Sciatic nerve (tissue), 2 donors: ENCODE results near the gene SNX32. TPM values are rescaled to one million over a fixed set of nuclear protein-coding genes. Genes with fewer than 3 reads are reported as not detected.

Experiments used
- ATAC-seq: fragments of 200-7000 bp; cut with Tn5 transposase; one replicate; pipeline ENCODE4 v1.9.1; 2020; ENCODE audit warnings: mild to moderate bottlenecking, moderate library complexity
- DNase-seq: peaks from one replicate; pipeline ENCODE4 v3.0.0-alpha.2; 2020; ENCODE audit warnings: low spot score
- intact Hi-C: fragments of 100-400 bp; cut with DNase I; formaldehyde crosslinking; loops from one replicate; pipeline ENCODE4 v1.14.2; 2022
- total RNA-seq: library from RNA; stranded (reverse); fragmentation: NEBNext Ultra II Directional; extraction: Animal tissue kit (Norgen Biotek cat#: 25700); gene quantifications from one replicate; pipeline ENCODE4 v1.2.1, GENCODE V29; 2021
- donor health status: DM: no; HTN: no; CAD: no.
- donor health status: DM: no; HTN: no; CAD: no.

SNX32 gene
- total RNA-seq, 1 donor from 2014 or later, result 2.6 TPM

- DNase-seq (no peak), ATAC-seq (no peak)
- intact Hi-C loops, result no loop called here
Observed at GRCh38 chr11:65794570-65795510, 38.9 kb upstream of the SNX32 start.

GRCh38 chr11:65796726-65797601, 36.8 kb upstream of the SNX32 start:
- ATAC-seq (no peak), DNase-seq (no peak)
- intact Hi-C loops, result no loop called here

GRCh38 chr11:65797711-65798110, 36.1 kb upstream of the SNX32 start:
- ATAC-seq, result no peak
- intact Hi-C loops, result no loop called here
- DNase-seq, result no peak

- intact Hi-C loops, result no loop called here
- DNase-seq, result no peak
- ATAC-seq, result no peak
Observed at GRCh38 chr11:65798882-65799281, 34.9 kb upstream of the SNX32 start.

- intact Hi-C loops, result no loop called here
- ATAC-seq, result no peak
- no peak for DNase-seq
Observed at GRCh38 chr11:65801153-65801987, 32.4 kb upstream of the SNX32 start.

GRCh38 chr11:65802841-65803240, 30.9 kb upstream of the SNX32 start:
- ATAC-seq (no peak), DNase-seq (no peak)
- intact Hi-C loops, result no loop called here

GRCh38 chr11:65803797-65804492, 29.8 kb upstream of the SNX32 start:
- intact Hi-C loops, result no loop called here
- ATAC-seq (no peak), DNase-seq (no peak)

GRCh38 chr11:65806979-65807378, 26.8 kb upstream of the SNX32 start:
- intact Hi-C loops, result no loop called here
- no peak for ATAC-seq
- DNase-seq, result no peak

- intact Hi-C loops, result no loop called here
- ATAC-seq (no peak), DNase-seq (no peak)
Observed at GRCh38 chr11:65808744-65809341, 24.9 kb upstream of the SNX32 start.

- intact Hi-C loops, result no loop called here
- DNase-seq (no peak), ATAC-seq (no peak)
Observed at GRCh38 chr11:65809496-65809895, 24.3 kb upstream of the SNX32 start.

GRCh38 chr11:65810046-65810868, 23.5 kb upstream of the SNX32 start:
- intact Hi-C loops, result loop anchor here (10.0 kb wide), 1 partner anchor 95 kb away; the partner anchor contains the start of gene KAT5
- DNase-seq (no peak), ATAC-seq (no peak)

GRCh38 chr11:65811764-65812475, 21.8 kb upstream of the SNX32 start:
- ATAC-seq (no peak), DNase-seq (no peak)
- intact Hi-C loops, result loop anchor here (10.0 kb wide), 1 partner anchor 97 kb away; the partner anchor contains the start of gene KAT5

- intact Hi-C loops, result loop anchor here (10.0 kb wide), 1 partner anchor 100 kb away; the partner anchor contains the start of gene KAT5
- ATAC-seq (peak; percentile 43), DNase-seq (no peak)
Observed at GRCh38 chr11:65814131-65814985, 19.4 kb upstream of the SNX32 start.

GRCh38 chr11:65814986-65815565, 18.7 kb upstream of the SNX32 start:
- intact Hi-C loops, result loop anchor here (10.0 kb wide), 1 partner anchor 100 kb away; the partner anchor contains the start of gene KAT5
- DNase-seq (no peak), ATAC-seq (no peak)

- intact Hi-C loops, result loop anchor here (10.0 kb wide), 1 partner anchor 102 kb away; the partner anchor contains the start of gene KAT5
- DNase-seq (no peak), ATAC-seq (no peak)
Observed at GRCh38 chr11:65816696-65817095, 17.1 kb upstream of the SNX32 start.
